HG03135 (cell line): ENCODE results near the gene VPS37C.

ENCODE experiments used
- ATAC-seq: cut with Tn5 transposase; IDR thresholded peaks from one replicate; pipeline ENCODE4 v1.9.1; 2021; ENCODE audit warnings: mild to moderate bottlenecking, moderate library complexity; ENCODE audit not compliant: unreplicated experiment

VPS37C gene

GRCh38 chr11:61155741-61156140 is 5.5 kb downstream of the VPS37C start:
- no peak for ATAC-seq

GRCh38 chr11:61155312-61155711 is 5.9 kb downstream of the VPS37C start:
- no peak for ATAC-seq

GRCh38 chr11:61154528-61154927 is 6.7 kb downstream of the VPS37C start:
- no peak for ATAC-seq

DNA sequence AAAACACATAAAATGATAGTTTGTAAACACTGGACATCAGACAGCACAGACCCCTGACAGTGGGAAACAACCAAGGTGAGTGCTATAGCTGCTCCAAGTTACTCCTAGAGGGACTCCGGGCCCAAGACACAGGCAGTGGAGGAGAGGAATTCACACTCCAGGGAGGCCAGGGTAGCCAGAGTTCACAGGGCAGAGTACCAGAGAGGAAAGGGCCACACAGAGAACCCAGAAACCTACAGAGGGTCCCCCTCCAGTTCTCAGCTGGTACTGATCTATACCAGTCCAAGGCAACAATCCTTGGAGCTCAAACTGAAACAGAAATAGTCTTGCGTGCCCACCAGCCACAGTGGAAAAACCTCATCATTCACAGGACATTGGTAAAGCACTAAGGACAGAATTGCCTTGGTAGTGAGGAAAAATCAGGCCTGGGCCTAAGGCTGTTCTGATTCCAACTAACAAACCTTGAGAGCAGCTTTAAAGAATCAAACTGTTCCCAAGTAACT is 7.6 kb downstream of the VPS37C start:
- no peak for ATAC-seq

DNA sequence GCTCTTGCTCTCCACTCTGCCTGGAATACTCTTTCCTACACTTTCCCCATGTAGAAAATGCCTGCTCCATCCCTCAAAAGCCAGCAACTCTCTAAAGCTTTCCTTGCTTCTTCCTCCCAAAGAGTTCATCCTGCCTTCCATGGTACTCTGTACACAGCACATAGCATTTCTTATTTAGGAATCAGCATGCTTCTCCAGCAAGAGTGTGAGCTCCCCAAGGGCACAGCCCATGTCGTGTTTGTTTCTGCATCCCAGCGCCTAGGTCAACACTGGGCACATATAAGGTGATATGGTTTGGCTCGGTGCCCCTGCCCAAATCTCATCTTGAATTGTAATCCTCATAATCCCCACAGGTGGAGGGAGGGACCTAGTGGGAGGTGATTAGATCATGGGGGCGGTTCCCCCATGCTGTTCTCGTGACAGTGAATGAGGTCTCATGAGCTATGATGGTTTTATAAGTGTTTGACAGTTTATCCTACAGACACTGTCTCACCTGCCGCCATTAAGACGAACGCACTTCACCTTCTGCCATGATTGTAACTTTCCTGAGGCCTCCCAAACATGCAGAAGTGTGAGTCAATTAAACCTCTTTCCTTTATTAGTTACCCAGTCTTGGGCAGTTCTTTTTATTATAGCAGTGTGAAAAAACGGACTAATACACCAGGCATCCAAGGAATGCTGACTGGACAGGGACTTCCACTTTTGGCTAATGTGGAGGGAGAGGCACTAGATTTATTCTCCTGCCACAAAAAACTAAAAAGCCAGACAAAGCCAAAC is 8.2 kb downstream of the VPS37C start:
- no peak for ATAC-seq

DNA sequence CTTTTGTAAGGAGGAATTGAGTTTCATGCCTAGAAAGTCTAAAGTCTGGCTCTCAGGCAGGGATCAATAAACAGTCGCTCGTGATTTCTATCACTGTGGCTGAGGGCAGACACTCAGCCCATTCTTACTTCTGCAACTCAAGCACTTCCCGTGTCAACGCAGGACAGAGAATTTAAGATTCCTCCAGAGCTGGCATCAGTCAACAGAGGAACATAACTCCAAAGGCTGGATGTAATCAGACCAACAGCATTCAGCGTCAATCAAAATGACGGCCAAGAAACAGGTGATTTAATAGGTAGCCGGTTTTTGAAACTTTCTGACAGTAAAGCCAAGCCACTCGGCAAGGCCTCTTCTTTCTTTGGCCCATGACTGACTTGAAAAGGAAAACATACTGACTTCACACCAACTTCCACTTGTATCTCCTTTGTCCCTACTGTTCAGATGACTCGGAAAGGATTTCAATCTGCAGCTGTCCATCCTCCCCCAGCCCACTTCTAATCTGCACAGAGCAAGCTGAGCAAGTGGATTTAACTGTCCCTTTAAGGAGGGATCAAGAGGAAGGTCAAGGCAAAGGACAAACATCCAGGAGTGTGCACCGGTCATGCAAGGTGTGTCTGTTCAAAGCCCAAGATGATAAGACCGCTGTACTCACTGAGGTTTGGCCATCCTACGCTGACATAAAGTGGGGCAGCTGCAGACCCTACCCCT is 9.5 kb downstream of the VPS37C start:
- ATAC-seq: no peak

DNA sequence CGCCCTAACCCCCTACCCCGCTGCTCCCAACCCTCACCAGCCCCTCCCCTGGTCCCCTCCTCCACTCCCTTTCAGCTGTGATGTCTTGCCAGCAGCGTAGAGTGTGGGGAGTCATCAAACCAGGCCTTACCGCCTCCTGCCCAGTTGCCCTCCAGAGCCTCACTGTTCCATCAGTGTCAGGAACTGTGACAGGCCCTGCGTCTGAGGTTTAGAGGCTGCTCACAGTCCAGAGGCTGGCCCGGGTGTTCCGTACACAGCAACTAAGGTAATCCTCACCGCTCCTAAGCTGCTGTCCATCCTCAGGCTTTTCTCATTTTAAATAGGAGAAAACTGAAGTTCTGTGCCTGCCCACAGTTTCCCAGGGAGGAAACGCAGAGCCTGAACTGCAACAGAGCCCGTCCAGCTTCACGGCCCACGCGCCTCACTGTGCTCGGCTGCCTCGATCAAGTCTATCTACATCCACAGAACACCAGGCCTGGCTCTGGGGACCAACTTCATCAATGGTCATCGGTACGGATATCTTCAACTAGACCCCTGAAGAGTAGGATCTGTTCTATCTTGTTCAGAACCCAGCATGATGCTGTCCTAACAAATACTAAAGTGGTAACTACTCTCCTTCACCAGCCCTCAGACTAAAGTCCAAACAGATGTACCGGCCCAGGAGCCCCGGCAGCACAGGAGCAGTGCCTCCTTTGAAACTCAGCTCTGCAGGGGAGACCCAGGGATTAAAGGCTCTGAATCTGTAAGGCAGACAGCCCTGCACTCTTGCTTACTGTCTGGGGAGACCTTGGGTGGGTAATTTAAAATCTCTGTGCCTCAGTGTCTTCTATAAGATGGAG is 10.3 kb downstream of the VPS37C start:
- ATAC-seq: no peak

GRCh38 chr11:61149624-61150615 is 11.3 kb downstream of the VPS37C start:
- no peak for ATAC-seq

DNA sequence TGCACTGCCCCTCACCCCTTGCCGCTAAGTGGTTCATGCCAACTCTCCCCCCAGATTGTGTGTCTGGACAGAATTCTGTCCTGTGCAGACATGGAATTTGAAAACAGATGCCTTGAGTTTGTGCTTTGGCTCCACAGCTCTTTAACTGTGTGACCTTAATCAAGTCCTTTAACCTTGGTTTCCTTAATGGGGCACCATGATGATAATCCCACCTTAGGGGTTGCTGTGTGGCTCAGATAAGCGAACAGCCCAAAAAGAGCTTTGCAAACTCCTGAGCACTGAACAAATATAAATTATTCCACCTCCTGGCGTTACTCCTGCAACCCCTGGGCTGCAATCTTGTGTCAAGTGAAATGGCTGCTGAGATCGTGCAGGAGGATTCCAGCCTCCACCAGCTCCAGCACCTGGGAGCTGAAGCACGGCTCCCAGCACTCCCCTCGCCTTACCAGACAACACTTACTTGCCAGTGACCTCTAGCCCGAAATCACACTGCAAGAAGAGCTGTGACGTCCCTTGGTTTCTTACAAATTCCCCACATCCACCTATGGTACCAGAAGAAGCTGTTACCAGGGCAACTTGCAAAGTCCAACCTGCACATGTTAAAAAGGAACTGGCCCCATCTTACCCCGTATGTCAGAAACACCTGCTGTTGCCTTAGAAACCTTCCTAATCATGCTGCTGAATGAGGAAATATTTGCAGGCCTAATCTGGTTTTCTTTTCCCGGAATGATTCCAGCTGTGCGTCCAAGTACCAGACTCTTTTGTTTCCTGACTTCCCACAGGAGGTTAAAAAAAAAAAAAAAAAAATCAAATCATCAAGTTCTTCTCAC is 13.2 kb downstream of the VPS37C start:
- no peak for ATAC-seq

- ATAC-seq: no peak
These were observed 14.0 kb downstream of the VPS37C start for GRCh38 chr11:61147271-61147670.

DNA sequence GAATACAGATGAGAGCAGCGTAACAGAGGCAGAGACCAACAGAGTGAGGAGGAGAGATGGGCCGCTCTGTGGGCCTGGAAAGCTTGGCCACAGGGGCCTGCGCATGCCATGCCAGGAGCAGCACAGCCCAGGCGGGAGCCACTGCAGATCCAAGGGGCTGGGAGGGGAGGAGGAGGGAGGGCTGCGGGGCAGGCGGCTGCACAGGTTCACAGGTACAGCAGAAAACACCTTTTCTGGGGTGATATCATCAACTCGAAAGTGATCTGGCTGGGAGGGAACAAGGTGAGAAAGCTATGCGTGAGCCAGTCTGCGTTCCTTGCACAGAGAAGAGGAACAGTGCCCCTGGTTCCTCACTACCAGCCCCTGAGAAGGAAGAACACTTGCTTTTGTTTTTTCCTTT is 14.8 kb downstream of the VPS37C start:
- ATAC-seq: no peak

DNA sequence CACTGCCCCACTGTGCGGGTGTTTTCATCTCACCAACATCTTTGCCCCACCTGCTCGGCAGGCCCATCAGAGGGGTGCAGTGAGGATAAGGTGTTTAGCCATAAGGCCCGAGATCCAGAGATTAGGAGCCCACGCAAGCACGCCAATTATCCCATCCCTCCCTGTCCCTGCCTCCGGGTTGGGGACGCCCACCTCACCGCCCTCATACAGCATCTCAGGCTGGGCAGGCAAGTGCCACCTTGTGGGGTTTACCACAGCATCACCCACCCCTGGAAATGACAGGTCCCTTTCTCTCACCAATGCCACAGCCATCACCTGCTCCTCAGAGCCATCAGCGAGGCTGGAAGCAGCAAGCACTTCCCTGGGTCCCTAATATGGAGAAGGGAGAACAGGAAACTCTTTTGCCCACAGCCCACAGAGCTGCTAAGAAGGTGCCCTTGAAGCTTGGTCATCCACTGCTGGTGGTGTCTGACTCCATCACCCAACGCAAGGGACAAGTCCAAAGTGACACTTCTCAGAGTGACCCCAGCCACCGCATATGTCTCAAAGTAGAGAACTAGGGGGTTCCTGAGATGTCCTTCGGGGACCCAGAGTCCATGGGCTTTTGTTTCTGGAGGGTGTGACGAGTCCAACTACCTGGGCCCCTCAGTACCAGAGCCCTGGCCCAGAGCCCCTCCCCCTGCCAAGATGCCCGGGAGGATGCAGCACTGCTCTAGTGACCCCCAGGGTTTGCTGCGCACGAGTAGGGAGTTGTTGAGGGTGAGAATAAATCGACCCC is 15.8 kb downstream of the VPS37C start:
- ATAC-seq: no peak

DNA sequence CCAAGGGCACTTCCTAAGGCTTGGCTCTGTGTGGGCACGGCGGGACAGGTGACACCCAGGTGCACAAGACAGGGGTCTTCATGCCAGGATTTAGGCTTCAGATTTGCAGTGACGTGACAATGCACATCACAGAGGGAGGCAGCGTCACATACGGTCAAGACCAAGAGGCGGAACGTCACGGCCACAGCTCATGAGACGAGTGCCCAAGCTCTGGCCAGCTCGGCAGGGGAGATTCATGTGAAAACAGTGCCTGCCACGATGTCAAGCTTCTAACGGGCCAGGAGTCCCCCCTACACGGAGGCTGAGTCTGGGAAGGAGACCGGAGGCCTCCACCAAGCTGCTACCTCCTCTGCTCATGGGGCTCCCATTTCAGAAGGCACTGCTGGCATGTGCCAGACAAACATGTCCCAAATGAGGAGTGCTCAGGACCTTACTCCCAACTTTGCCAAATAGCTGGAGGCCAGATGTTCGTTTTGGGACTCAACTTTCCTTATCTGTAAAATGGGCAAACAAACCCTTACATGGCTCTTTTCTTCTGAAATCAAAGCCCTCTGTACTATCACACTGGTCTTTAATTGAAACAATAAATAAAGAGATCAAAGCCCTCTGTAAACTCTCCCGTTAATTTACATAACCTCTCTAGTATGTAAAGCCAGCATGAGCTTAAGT is 16.6 kb downstream of the VPS37C start:
- no peak for ATAC-seq

DNA sequence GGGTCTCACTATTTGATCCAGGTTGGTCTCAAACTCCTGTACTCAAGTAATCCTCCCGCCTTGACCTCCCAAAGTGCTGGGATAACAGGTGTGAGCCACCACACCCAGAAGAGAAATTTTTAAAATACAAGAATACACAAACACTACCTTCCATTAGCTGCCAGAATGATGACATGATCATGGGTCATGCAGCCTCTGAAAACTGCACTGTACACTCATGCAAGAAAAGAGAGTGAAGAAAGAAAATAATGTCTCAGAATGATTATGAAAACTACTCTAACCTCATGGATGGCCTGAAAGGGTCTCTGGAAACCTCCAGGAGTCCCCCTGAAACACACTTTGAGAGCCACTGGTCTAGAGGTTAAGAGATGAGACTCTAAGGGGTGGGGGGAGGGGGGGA is 18.8 kb downstream of the VPS37C start:
- ATAC-seq: no peak

GRCh38 chr11:61141601-61142028 is 19.6 kb downstream of the VPS37C start:
- no peak for ATAC-seq

DNA sequence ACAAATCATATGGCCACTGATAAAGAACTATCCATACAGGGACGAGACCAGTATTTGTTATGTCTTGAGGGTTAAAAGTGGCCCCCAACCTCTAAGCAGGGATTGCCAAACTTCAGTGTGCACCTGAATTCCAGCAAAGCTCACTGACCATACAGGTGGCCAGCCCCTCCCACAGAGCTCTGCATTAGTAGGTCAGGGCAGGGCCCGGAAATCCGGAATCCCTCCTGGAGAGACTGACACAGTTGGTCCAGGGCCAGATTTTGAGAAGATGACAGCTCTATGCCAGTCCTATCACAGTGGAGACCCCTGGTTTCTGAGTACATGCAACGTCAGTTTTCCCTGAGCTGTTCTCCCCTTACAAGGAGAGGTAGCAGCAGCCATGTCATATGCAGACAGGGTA is 20.8 kb downstream of the VPS37C start:
- ATAC-seq: no peak

DNA sequence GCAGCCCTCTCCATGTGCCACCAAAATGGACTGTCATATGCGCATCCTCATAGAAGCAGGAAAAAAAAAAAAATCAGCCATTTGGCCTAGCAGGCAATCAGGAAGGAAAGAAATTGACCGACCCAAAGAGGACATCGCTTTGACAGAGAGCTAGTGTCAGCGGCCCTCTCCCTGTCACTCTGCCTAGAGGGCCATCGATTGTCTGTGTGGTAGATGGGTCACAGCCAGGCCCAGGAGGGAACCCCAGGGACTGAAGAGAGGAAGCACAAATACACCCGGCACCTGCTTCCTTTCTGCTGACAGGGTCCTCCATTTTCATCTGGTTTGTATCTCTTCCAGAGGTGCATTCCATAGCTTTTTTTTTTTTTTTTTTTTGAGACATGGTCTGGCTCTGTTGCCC is 21.8 kb downstream of the VPS37C start:
- no peak for ATAC-seq

DNA sequence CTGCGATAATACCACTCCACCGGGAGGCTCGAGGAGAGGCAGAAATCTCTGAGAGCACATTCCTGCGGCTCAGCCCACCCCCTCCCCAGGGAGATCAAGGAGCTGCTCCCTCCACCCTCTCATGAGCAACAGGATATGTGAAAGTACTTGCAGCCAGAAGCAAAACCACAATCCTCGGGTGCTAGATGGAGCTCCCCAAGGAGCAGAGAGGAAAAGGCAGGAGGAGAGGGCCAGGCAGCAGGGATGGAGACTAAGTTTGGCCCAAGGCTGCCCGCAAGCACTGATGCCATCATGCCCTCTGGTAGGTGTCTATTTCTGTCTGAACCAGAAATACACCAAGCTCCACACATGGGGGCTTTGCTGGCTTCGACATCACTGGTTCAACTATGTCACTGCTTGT is 22.3 kb downstream of the VPS37C start:
- no peak for ATAC-seq
